Neural cell (in vitro differentiated cells): ENCODE data around the gene MRPL19. TPM values are rescaled to one million over a fixed set of nuclear protein-coding genes. Genes with fewer than 3 reads are reported as not detected.

ENCODE experiments used
- H2AFZ ChIP-seq: fragments of 200-600, 300-800 bp; sonication (generic), shearing (Covaris generic); 2 replicates; pipeline ENCODE4 v1.6.0; 2014; ENCODE audit warnings: low read depth, mild to moderate bottlenecking, antibody characterized with exemption, low read length, moderate library complexity
- H3F3A ChIP-seq: fragments of 200-600 bp; shearing (Covaris generic); 2 replicates; pipeline ENCODE4 v1.6.1; 2016; ENCODE audit warnings: mild to moderate bottlenecking, moderate library complexity, mixed read lengths, antibody characterized with exemption, low read length; ENCODE audit not compliant: insufficient read depth, poor library complexity, severe bottlenecking
- H3K27ac ChIP-seq: fragments of 200-600, 300-800 bp; sonication (generic), shearing (Covaris generic); 2 replicates; pipeline ENCODE4 v1.5.1; 2014; ENCODE audit warnings: mild to moderate bottlenecking, low read length, moderate library complexity
- H3K27me3 ChIP-seq: fragments of 300-800, 200-600 bp; sonication (generic), shearing (Covaris generic); 2 replicates; pipeline ENCODE4 v1.6.0; 2014; ENCODE audit warnings: mild to moderate bottlenecking, low read depth, low read length, moderate library complexity; ENCODE audit not compliant: insufficient read depth
- H3K36me3 ChIP-seq: fragments of 300-800, 200-600 bp; sonication (generic), shearing (Covaris generic); 2 replicates; pipeline ENCODE4 v1.5.1; 2014; ENCODE audit warnings: mild to moderate bottlenecking, antibody characterized with exemption, low read length, moderate library complexity; ENCODE audit not compliant: insufficient read depth
- H3K4me2 ChIP-seq: fragments of 300-800, 200-600 bp; sonication (generic), shearing (Covaris generic); 2 replicates; pipeline ENCODE4 v1.6.0; 2014; ENCODE audit warnings: mild to moderate bottlenecking, low read length
- H3K4me3 ChIP-seq: fragments of 300-800, 200-600 bp; sonication (generic), shearing (Covaris generic); 2 replicates; pipeline ENCODE4 v1.5.1; 2014; ENCODE audit warnings: mild to moderate bottlenecking, low read length, moderate library complexity
- H3K79me2 ChIP-seq: fragments of 200-600 bp; shearing (Covaris generic); replicated peaks from 2 replicates; pipeline ENCODE4 v1.6.0; 2014; ENCODE audit warnings: mild to moderate bottlenecking, low read length, moderate library complexity; ENCODE audit not compliant: insufficient read depth
- H3K9ac ChIP-seq: fragments of 300-800, 200-600 bp; sonication (generic), shearing (Covaris generic); 2 replicates; pipeline ENCODE4 v1.6.1; 2016; ENCODE audit warnings: mild to moderate bottlenecking, low read length, mixed read lengths
- H3K9me2 ChIP-seq: fragments of 200-600 bp; shearing (Covaris generic); 2 replicates; pipeline ENCODE4 v1.6.1; 2016; ENCODE audit warnings: mild to moderate bottlenecking, low read length, mixed read lengths; ENCODE audit not compliant: insufficient read depth
- H3K9me3 ChIP-seq: fragments of 200-600, 300-800 bp; sonication (generic), shearing (Covaris generic); 2 replicates; pipeline ENCODE4 v1.6.1; 2016; ENCODE audit warnings: mild to moderate bottlenecking, mixed run types, low read length, moderate library complexity, mixed read lengths
- H4K20me1 ChIP-seq: fragments of 200-600 bp; shearing (Covaris generic); 2 replicates; pipeline ENCODE4 v1.6.1; 2016; ENCODE audit warnings: mild to moderate bottlenecking, mixed run types; ENCODE audit not compliant: insufficient read depth
- EP300 ChIP-seq: fragments of 450-650 bp; conservative IDR thresholded peaks from 2 replicates; pipeline ENCODE4 v1.6.1; 2014; ENCODE audit warnings: antibody characterized with exemption, mild to moderate bottlenecking, moderate library complexity; ENCODE audit not compliant: poor library complexity, severe bottlenecking
- EZH2 ChIP-seq: fragments of 200-600, 300-800 bp; shearing (Covaris generic), sonication (generic); IDR thresholded peaks from 2 replicates; pipeline ENCODE4 v1.6.1; 2014; ENCODE audit warnings: antibody characterized with exemption, low read length, borderline replicate concordance, mild to moderate bottlenecking; ENCODE audit not compliant: insufficient read depth, poor library complexity, severe bottlenecking
- MXI1 ChIP-seq: fragments of 450-650 bp; conservative IDR thresholded peaks from 2 replicates; pipeline ENCODE4 v1.6.1; 2014; ENCODE audit warnings: antibody characterized with exemption, mild to moderate bottlenecking; ENCODE audit not compliant: poor library complexity, severe bottlenecking
- POLR2AphosphoS5 ChIP-seq: IDR thresholded peaks from 2 replicates; pipeline ENCODE4 v1.6.1; 2012
- RAD21 ChIP-seq: fragments of 450-650 bp; conservative IDR thresholded peaks from 2 replicates; pipeline ENCODE4 v1.6.1; 2014; ENCODE audit warnings: antibody characterized with exemption, mild to moderate bottlenecking, moderate library complexity
- REST ChIP-seq: IDR thresholded peaks from 2 replicates; pipeline ENCODE4 v1.6.1; 2012; ENCODE audit warnings: borderline replicate concordance
- SMC3 ChIP-seq: fragments of 450-650 bp; conservative IDR thresholded peaks from 2 replicates; pipeline ENCODE4 v1.6.1; 2014; ENCODE audit warnings: antibody characterized with exemption, mild to moderate bottlenecking, moderate library complexity; ENCODE audit not compliant: poor library complexity
- TAF1 ChIP-seq: IDR thresholded peaks from 2 replicates; pipeline ENCODE4 v1.6.1; 2012; ENCODE audit warnings: low read depth
- polyA plus RNA-seq: library from polyadenylated mRNA; depleted of rRNA; stranded (reverse); fragments of >200 nt; gene quantifications from 2 replicates; pipeline ENCODE4 v1.2.3, GENCODE V29; 2014
- TF ChIP-seq, protein P1 (sequence below): fragments of 450-650 bp; IDR thresholded peaks from 2 replicates; pipeline ENCODE4 v1.5.1; 2014; ENCODE audit warnings: antibody characterized with exemption, mild to moderate bottlenecking, moderate library complexity; ENCODE audit not compliant: poor library complexity, severe bottlenecking

MRPL19 gene
- polyA plus RNA-seq, 1 donor from 2014 or later, result 28.1 TPM

GRCh38 chr2:75647771-75648170 is 1.2 kb downstream of the MRPL19 start:
- H3F3A ChIP-seq, result no peaks in the 10 kb centered on the region
- peak overlapping the region; percentile 85 for H3K9ac ChIP-seq
- peaks cover 5% of the 10 kb centered on the region for H3K36me3 ChIP-seq
- peaks cover 14% of the 10 kb centered on the region for H3K79me2 ChIP-seq
- H2AFZ ChIP-seq, result no peak overlapping the region
- no peaks in the 10 kb centered on the region for H3K9me3 ChIP-seq
- H3K27me3 ChIP-seq, result no peaks in the 10 kb centered on the region
- H3K9me2 ChIP-seq, result no peaks in the 10 kb centered on the region
- no peak overlapping the region for H3K27ac ChIP-seq
- TF ChIP-seq POLR2AphosphoS5 (no peak), EZH2 (no peak), REST (no peak), TAF1 (no peak), MXI1 (no peak)
- H4K20me1 ChIP-seq, result no peaks in the 10 kb centered on the region
- peak overlapping the region; percentile 99 for H3K4me2 ChIP-seq
- H3K4me3 ChIP-seq, result peak overlapping the region; percentile 81

DNA sequence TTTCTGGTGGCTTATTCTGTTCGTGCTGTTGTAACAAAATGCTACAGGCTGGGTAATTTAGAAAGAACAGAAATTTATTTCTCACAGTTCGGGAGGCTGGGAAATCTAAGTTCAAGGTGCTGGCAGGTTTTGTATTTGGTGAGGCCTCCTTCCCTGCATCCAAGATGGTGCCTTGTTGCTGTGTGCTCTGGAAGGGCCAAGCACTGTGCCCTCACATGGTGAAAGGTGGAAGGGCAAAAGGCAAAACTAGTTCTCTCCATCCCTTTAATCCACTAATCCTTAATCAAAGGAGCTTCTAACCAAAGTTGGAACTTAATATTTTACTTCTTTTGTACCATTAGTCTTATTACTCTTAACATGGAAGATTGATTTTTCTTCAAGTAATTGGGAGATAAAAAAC is 7.4 kb downstream of the MRPL19 start:
- no peaks in the 10 kb centered on the region for H3K79me2 ChIP-seq
- TF ChIP-seq REST, result no peak
- no peak for TF ChIP-seq TAF1
- no peak for TF ChIP-seq EP300
- TF ChIP-seq, protein P1, sequence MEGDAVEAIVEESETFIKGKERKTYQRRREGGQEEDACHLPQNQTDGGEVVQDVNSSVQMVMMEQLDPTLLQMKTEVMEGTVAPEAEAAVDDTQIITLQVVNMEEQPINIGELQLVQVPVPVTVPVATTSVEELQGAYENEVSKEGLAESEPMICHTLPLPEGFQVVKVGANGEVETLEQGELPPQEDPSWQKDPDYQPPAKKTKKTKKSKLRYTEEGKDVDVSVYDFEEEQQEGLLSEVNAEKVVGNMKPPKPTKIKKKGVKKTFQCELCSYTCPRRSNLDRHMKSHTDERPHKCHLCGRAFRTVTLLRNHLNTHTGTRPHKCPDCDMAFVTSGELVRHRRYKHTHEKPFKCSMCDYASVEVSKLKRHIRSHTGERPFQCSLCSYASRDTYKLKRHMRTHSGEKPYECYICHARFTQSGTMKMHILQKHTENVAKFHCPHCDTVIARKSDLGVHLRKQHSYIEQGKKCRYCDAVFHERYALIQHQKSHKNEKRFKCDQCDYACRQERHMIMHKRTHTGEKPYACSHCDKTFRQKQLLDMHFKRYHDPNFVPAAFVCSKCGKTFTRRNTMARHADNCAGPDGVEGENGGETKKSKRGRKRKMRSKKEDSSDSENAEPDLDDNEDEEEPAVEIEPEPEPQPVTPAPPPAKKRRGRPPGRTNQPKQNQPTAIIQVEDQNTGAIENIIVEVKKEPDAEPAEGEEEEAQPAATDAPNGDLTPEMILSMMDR, result no peak
- no peak for TF ChIP-seq EZH2
- no peak for TF ChIP-seq MXI1
- no peak for TF ChIP-seq RAD21
- TF ChIP-seq POLR2AphosphoS5, result no peak
- TF ChIP-seq SMC3, result no peak
- H3K9me2 ChIP-seq, result no peaks in the 10 kb centered on the region
- H3K9ac ChIP-seq, result no peak overlapping the region
- peaks cover 24% of the 10 kb centered on the region for H3K36me3 ChIP-seq
- no peaks in the 10 kb centered on the region for H3F3A ChIP-seq
- H3K9me3 ChIP-seq, result no peaks in the 10 kb centered on the region
- no peaks in the 10 kb centered on the region for H3K27me3 ChIP-seq
- no peak overlapping the region for H3K4me3 ChIP-seq
- H4K20me1 ChIP-seq, result no peaks in the 10 kb centered on the region
- no peak overlapping the region for H3K27ac ChIP-seq
- no peak overlapping the region for H3K4me2 ChIP-seq
- H2AFZ ChIP-seq, result no peak overlapping the region
